Spinal cord (tissue), 10 donors: ENCODE results near the gene SDHAF1. TPM values are rescaled to one million over a fixed set of nuclear protein-coding genes. Genes with fewer than 3 reads are reported as not detected.

Experiments
- DNase-seq, 6 donors: peaks; one replicate each; pipeline versions ENCODE4 v3.0.0 to v3.0.0-alpha.2; 2013 to 2015; ENCODE audit warnings: low spot score in 6 of 6, low read depth in 4 of 6
- H3K27ac ChIP-seq: one replicate; pipeline ENCODE4 v1.5.1; 2013; ENCODE audit warnings: low read depth, low read length, control low read depth
- H3K27me3 ChIP-seq: one replicate; pipeline ENCODE4 v1.6.1; 2013; ENCODE audit warnings: low read length; ENCODE audit not compliant: control insufficient read depth, insufficient read depth
- H3K36me3 ChIP-seq: one replicate; pipeline ENCODE4 v1.6.1; 2013; ENCODE audit warnings: low read length; ENCODE audit not compliant: control insufficient read depth, insufficient read depth
- H3K4me1 ChIP-seq: one replicate; pipeline ENCODE4 v1.6.1; 2013; ENCODE audit warnings: low read length; ENCODE audit not compliant: control insufficient read depth, insufficient read depth
- H3K4me3 ChIP-seq: one replicate; pipeline ENCODE4 v1.5.1; 2013; ENCODE audit warnings: low read depth, low read length, control low read depth
- H3K9me3 ChIP-seq: one replicate; pipeline ENCODE4 v1.6.1; 2013; ENCODE audit warnings: low read length; ENCODE audit not compliant: control insufficient read depth, insufficient read depth
- WGBS: methylation state at CpG from one replicate; pipeline ENCODE4 v1.1.5; 2013; ENCODE audit warnings: missing lambda C conversion rate; ENCODE audit not compliant: insufficient coverage; 5-methylcytosine and 5-hydroxymethylcytosine counted together
- polyA plus RNA-seq, 2 donors: library from polyadenylated mRNA; unstranded; fragments of 120-200 nt; gene quantifications; one replicate each; pipeline ENCODE4 v1.2.1, GENCODE V29; 2013; ENCODE audit not compliant: insufficient read length in 2 of 2
- total RNA-seq, 2 donors: library from RNA; depleted of rRNA in 1 of 2; stranded (reverse); fragments of 120-200 nt in 1 of 2; fragments of >200 nt in 1 of 2; gene quantifications; one replicate each; pipeline versions ENCODE4 v1.2.3 to v1.2.4, GENCODE V29; 2013 to 2014
- donor health status: healthy.

The SDHAF1 gene
- total and polyA plus RNA-seq, 4 donors, result 11.4 to 27.5 (median 26.3) TPM

DNA sequence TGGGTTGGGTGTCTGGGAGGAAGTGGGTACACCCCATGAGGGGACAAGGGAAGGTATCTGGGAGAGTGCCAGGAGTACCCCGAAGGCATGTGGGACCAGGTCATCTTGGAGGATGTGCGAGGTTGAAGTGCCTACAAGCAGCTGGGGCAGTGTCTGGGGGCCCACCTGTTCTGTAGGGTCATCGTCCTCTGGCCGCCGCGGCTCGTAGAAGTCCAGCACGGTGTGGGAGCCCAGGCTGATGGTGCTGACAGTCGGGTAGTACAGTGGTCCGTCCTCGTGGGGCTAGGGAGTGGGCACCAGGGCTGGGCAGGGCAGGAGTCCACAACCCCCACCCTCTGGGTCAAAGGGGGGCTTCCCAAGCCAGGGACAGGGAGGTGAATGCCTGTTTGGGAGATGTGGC is 15.4 kb downstream of the SDHAF1 start:
- DNase-seq, result no peak
- peaks cover 34% of the 10 kb centered on the region for H3K4me1 ChIP-seq
- no peak overlapping the region for H3K4me3 ChIP-seq
- no peaks in the 10 kb centered on the region for H3K27me3 ChIP-seq
- no peaks in the 10 kb centered on the region for H3K9me3 ChIP-seq
- no peak overlapping the region for H3K27ac ChIP-seq
- 96% methylated on average over 8 of the region's 11 CpGs for WGBS
- H3K36me3 ChIP-seq, result peaks cover 16% of the 10 kb centered on the region

DNA sequence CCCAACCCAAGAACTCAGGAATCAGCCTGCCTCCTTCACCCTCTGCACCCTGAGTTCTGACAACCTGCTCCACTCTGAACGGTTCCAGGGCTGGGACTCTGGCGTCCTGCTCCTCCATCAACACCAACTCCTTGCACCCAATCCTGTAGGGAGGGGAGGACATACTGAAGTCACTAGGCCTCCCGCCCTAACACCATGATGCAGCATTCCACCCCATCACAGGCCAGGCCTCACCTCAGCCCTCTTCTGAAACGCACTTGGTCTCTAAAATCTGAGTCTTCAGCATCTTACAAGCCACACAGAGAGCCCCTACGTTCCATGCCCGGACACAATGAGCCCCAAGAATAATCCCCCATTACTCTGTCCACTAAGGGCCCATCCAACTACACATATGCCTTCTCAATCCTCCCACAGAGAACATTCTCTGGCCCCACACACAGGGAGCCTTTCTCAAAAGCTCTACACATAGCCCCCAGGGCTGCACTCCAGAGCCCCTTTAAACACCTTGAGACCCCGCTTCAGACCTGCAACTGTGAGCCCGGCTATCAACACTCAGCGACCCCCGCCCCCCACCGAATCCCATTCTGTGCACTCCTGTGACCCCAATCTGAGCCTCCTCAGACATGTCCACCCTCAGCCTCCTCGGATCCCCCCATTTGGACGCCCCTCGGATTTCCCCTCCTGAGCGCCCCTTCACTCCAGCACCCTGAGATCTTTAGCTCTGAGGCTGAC is 18.5 kb downstream of the SDHAF1 start:
- H3K27ac ChIP-seq, result no peak overlapping the region
- peak overlapping the region; percentile 84 for H3K4me3 ChIP-seq
- H3K4me1 ChIP-seq, result peaks cover 29% of the 10 kb centered on the region
- WGBS, result 17% methylated on average over 13 of the region's 15 CpGs
- DNase-seq, result no peak
- no peaks in the 10 kb centered on the region for H3K9me3 ChIP-seq
- H3K27me3 ChIP-seq, result no peaks in the 10 kb centered on the region
- peaks cover 31% of the 10 kb centered on the region for H3K36me3 ChIP-seq

DNA sequence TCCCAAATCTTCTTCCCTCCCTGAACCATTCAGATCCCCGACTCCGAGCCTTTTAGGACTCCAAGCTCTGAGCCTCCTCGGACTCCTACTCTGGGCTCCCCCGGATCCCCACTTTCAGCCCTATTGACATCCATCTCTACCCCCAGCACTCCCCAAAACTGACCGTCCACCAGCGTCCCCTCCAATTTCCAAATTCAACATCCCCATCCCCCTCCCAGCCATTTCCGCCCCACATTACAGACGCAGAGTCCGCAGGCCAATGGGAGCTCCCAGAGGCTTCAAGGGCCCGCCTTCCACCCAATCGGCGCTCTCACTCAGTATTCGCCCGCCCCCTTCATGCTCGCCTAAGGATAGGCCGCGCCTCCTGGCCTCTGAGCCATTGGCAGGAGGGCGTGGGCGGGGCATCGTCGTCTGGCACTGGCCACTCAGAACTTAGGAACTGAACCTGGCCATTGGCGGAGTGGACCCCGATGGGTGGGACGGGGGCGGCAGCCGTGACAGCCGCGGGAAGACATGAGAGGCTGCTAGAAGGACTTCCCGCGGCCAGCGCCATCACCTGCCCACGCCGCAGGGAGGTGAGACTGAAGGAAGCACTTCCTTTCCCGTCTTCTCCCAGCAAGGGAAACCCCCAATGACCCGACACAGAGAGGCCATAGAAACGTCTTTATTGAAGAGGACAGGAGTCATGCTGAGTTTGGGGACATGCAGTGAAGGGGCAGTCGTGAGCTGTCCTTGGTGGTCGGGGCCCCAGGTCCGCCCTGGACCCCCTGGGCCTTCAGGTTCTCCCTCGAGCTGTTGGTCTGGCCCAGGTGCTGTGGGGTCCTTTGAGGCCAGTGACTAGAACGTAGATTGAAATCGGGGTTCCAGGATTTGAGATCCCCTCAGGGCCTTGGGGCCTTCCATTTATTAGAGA is 19.3 kb downstream of the SDHAF1 start, which contains the start of gene ALKBH6:
Gene ALKBH6 (minus strand): TSS at position 202 of the 913 bp plus-strand sequence. CDS start 816 bp downstream, outside the sequence.
- peak within 1 kb of the TSS; percentile 7 for H3K27ac ChIP-seq
- 3% methylated on average over 39 of the region's 42 CpGs for WGBS
- H3K4me1 ChIP-seq, result peaks cover 22% of the 10 kb centered on the region
- H3K36me3 ChIP-seq, result peaks cover 39% of the 10 kb centered on the region
- H3K27me3 ChIP-seq, result no peaks in the 10 kb centered on the region
- peak within 1 kb of the TSS; percentile 84 for H3K4me3 ChIP-seq
- DNase-seq, result peak; percentile 91 to 100 (median 98)
- H3K9me3 ChIP-seq, result no peaks in the 10 kb centered on the region

DNA sequence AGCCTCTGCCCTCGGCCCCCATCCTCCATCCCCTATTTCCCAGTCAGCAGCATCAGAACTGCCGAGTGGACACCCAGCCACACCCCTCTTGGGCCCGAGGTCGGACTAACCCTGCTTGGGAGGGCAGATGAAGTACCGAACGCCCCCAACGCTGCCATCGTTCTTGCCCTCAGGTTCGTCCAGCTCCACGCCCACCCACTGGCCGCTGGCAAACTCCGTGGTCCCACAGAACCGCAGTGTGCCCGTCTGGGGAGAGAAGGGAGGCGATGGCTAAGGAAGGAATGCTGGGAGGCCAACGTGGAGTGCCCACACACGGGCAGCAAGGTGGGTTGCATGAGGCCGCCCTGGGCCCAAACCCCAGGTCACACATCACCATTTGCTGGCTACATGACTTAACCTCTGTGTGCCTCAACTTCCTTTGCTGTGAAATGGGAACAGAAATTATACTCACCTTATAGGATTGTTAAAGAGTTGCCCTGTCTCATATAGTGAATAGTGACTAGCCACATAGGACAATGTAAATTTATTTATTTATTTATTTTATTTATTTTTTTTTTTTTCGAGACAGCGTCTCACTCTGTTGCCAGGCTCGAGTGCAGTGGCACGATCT is 24.2 kb downstream of the SDHAF1 start:
- DNase-seq, result no peak

DNA sequence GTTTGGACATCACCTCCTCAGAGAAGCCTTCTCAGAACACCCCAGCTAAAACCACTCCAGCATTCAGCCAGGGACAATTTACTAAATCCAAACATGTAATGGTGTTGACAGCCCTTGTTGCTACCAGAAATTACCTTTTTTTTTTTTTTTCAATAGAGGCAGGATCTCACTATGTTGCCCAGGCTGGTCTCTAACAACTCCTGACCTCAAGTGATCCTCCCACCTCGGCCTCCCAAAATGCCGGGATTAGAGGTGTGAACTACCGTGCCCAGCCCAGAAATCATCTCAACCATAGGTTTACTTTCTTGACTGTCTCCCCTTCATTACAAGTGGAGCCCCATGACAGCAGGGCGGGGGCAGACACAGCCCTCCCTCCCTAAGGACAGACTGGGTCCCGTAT is 28.4 kb downstream of the SDHAF1 start:
- H3K9me3 ChIP-seq, result no peaks in the 10 kb centered on the region
- no CpG with 5 or more reads among the region's 5 CpGs for WGBS
- H3K4me1 ChIP-seq, result no peaks in the 10 kb centered on the region
- DNase-seq, result no peak
- H3K36me3 ChIP-seq, result peaks cover 91% of the 10 kb centered on the region
- no peaks in the 10 kb centered on the region for H3K27me3 ChIP-seq
- no peak overlapping the region for H3K27ac ChIP-seq
- no peak overlapping the region for H3K4me3 ChIP-seq

More for the DNA sequence above, 24.2 kb downstream of the SDHAF1 start:
- Histone ChIP-seq H3K4me3 (no peak overlapping the region), H3K27ac (no peak overlapping the region), H3K9me3 (no peaks in the 10 kb centered on the region), H3K36me3 (peaks cover 76% of the 10 kb centered on the region), H3K4me1 (peaks cover 5% of the 10 kb centered on the region), H3K27me3 (no peaks in the 10 kb centered on the region)
- WGBS, result 94% methylated on average over 18 of the region's 22 CpGs

DNA sequence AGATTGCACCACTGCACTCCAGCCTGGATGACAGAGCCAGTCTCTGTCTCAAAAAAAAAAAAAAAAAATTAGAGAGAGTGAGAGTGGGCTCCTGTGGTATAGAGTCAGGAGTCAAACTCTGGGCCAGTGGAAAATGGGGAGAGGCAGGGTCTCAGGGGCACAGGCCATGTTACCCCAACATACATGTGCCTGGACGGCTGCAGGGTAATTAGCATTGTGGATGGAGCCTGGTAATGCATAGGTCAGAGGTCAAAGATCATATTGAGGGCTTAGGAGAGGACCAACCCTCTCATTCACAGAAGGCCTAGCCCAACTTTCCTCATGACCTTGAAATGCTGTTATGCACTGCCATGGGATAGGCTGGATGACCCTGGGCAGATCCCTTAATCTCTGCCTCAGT is 30.6 kb downstream of the SDHAF1 start:
- no peak overlapping the region for H3K4me3 ChIP-seq
- peaks cover 83% of the 10 kb centered on the region for H3K36me3 ChIP-seq
- H3K27ac ChIP-seq, result no peak overlapping the region
- no peaks in the 10 kb centered on the region for H3K9me3 ChIP-seq
- WGBS, result no CpG with 5 or more reads among the region's 1 CpG
- no peaks in the 10 kb centered on the region for H3K4me1 ChIP-seq
- DNase-seq, result no peak
- no peaks in the 10 kb centered on the region for H3K27me3 ChIP-seq

DNA sequence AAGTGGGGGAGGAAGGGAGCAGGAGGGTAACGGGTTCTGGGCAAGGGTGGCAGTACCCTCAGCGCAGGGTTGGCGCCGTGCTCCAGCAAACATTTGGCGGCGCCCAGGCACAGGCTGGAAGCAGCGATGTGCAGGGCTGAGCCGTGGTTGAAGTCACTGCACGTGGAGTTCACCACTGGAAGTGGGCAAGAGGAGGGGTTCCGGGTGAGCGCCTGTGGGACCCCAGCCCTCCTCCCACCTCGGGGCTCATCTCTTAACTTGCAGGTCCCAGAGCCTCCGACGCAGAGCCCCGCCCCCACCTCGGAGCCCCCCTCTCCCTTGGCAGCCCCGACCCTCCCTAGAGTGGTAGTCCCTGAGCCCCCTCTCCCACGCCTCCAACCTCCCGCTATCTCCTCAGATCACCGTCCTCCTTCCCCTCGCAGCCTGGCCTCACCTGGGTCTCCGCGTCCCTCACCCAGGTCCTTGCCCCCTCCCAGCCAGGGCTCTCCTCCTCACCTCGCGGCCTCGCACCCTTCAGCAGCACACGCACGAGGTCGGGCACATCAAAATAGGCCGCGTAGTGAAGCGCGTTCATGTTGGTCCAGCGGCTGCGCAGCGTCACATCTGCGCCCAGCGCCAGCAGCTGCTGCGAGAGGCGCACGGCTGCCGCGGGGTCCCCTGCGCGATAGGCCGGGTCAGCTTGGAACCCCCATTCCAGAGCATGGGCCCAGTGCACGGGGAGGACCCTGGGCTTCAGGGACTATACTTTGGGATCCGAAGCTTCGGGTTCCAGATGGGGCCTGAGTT is 31.3 kb downstream of the SDHAF1 start:
- no peak overlapping the region for H3K4me3 ChIP-seq
- H3K36me3 ChIP-seq, result peaks cover 77% of the 10 kb centered on the region
- H3K9me3 ChIP-seq, result no peaks in the 10 kb centered on the region
- no peak overlapping the region for H3K27ac ChIP-seq
- no peaks in the 10 kb centered on the region for H3K4me1 ChIP-seq
- no peak for DNase-seq
- 94% methylated on average over 39 of the region's 49 CpGs for WGBS
- H3K27me3 ChIP-seq, result no peaks in the 10 kb centered on the region

DNA sequence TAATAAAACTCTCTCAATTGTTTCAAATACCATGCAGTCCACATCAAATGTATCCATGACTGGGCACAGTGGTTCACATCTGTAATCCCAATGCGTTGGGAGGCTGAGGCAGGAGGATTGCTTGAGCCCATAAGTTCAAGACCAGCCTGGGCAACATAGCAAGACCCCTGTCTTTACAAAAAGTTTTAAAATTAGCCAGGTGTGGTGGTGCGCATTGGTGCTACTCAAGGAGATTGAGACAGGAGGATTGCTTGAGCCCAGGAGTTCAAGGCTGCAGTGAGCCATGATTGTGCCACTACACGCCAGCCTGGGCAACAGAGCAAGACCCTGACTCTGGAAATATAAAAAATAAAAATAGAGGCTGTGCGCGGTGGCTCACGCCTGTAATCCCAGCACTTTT is 32.7 kb downstream of the SDHAF1 start:
- Histone ChIP-seq H3K27me3 (no peaks in the 10 kb centered on the region), H3K27ac (no peak overlapping the region), H3K9me3 (no peaks in the 10 kb centered on the region), H3K4me3 (no peak overlapping the region), H3K36me3 (peaks cover 63% of the 10 kb centered on the region), H3K4me1 (peaks cover 9% of the 10 kb centered on the region)
- no peak for DNase-seq
- WGBS, result 96% methylated on average over 5 of the region's 6 CpGs
